Endometrial microvascular endothelial cells (primary cell): Measurements from ENCODE around the gene OLA1. TPM values are rescaled to one million over a fixed set of nuclear protein-coding genes. Genes with fewer than 3 reads are reported as not detected.

ENCODE experiments used
- in situ Hi-C: cut with HindIII; loops from 2 replicates; pipeline ENCODE4 v1.10.0; 2017; ENCODE audit warnings: low sequenced_read_pairs, low pct_unique_long_range_greater_than_20kb; ENCODE audit errors: inconsistent ontology term
- total RNA-seq: library from RNA; depleted of rRNA; stranded (reverse); fragments of >200 nt; gene quantifications from one replicate; pipeline ENCODE4 v1.2.3, GENCODE V29; 2015; ENCODE audit errors: inconsistent ontology term

Gene OLA1
- total RNA-seq, 1 donor from 2014 or later = 155 TPM

DNA sequence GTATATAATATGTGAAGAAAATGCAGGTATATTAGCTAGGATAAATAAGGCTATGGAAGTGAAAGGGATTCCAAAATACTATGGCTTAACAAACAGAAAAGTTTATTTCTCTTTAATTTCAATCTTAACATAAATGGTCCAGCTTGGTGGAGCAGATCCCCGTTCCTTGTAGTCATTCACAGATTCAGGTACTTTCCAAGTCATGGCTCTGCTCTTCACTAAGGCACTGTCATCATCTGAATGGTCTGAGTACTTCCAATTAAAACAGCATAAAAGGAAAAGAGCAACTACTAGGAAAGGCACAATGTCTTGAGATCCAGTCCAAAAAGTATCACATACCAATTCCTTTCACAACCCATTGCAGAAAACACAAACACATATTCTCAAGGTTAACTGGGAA, 63.4 kb downstream of the OLA1 start:
- in situ Hi-C loops = no loop called here

DNA sequence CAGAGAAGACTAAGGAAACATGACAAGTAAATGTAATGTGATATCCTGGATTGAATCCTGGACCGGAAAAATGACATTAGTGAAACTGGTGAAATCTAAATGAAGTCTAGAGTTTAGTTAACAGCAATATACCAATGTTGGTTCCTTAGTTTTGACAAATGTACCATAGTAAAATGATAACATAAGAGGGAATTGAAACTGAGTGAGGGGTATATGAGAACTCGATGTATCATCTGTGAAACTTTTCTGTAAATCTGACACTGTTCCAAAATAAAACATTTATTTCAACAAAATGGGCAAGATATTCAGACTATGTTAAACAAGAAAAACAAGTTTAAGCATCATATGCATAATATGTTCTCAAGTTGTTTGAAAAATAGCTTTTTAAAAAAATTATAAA, 63.8 kb downstream of the OLA1 start:
- in situ Hi-C loops = no loop called here

DNA sequence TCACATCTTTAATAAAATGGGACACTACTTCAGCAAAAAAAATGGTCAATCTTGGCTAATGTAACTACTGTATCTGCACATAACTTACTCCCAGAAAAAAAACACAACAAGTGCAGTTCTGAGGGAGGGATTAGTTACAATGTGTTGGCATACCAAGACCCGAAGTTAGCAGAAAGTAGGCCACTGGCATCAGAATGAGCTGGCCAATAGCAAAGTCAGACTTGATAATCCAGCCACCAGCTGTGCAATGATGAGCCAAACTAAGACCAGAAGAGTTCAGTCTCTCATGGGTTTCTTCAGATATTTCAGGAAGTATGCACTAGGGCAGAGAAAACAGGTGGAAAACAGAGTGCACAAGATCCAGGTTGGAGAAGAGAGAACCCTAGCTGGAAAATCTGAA, 65.3 kb downstream of the OLA1 start:
- in situ Hi-C loops = no loop called here

DNA sequence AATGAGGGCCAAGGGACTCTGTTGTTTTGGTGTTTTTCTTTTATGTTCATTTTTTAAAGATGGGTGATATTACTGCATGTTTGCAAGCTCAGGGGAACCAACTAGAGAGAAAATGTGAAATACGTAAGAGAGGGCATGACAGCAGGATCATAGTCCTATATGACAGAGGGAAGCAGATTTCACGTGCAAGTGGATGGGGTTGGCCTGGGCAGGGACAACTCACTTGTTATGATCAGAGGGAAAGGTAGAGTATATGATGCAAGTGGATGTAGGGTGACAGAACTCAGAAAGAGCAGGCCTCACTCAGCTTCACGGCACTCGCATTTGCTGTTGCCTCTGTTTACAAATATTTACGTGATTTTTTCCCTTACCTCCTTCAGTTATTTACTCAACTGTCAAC, 67.0 kb downstream of the OLA1 start:
- in situ Hi-C loops = no loop called here

DNA sequence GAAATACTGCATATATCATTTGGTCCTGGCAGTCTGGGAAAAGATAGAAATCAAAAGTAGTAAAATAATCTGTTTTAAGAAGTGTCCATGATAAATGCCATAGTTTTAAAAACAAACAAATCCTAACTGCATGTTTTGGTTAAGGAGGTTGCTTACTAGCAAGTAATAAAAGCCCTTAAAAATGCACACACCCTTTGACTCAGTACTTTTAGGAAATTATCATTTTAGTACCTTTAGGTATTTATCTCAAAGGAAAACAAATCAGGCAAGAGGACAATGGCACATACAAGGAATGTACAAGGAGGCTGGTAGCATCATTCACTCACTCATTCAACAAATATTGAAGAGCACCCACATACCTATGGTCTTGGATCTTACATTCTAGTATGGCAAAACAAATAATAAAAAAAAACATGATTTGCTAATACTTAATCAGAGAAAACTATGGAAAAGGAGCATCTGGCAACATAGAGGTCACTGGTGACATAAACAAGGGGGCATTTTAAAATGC, 67.6 kb downstream of the OLA1 start:
- in situ Hi-C loops = no loop called here

DNA sequence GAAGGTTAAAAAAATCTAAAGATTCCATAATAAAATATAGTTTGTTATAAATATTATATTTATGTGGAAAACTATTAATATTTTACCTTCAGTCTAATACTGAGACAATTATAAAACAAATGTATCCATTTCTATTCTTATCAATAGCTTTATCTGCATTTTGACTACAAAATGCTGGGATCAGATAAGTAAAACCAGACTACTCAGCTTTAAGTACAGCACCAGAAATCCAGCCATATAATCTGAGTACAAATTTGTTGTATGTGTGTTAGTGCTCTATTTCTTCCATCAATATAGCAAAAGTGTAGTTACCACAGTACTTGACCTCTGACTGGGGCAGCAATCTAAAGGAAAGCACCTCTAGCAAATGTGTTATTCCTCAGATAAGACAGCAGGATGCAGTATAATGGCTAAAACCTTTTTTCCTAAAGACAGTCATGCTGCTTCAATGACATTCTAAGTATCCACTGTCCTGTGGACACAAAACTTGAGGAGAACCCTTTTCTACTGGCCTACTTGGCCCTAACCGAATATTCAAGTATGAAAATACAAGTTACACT, 68.1 kb downstream of the OLA1 start:
- in situ Hi-C loops = no loop called here

DNA sequence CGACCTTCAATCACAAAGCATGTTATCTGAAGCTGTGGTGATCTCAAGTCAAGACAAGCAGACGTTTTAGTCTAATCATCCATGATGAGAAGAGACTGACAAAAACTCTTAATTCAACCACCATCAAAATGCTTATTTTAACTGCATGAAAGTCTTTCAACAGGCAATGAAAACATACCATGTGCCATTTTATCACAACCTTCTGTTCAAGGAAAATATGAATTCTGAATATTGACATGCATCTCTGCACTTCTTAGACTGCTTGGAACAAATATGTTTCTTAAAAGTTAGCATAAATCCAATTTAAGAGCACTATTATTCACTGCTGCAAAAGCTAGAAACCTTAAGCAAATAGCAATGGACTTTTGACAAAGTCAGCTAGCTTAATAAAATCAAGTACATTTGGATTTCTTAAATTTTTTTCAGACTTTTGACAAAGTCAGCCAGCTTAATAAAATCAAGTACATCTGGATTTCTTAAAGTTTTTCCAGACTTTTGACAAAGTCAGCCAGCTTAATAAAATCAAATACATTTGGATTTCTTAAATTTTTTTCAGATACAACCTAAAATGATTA, 70.9 kb downstream of the OLA1 start:
- in situ Hi-C loops = no loop called here

DNA sequence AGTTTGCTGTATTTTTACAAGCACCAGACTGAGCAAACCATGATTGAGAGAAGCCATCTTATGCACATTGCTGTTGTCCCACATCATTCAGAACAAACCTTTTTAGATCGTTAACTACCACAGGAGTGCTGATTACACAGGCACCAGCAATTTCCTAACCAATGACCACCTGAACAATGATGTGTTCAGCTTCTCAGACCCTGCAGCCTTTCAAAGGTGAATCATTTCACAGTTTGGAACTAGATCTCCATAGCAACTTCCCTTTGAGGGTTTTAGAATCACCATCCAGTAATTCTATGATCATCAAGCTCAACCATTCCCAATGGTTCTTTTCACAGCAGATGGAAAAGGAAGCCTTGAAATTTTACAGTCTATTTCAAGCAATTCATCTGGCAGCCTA, 71.4 kb downstream of the OLA1 start:
- in situ Hi-C loops = no loop called here

DNA sequence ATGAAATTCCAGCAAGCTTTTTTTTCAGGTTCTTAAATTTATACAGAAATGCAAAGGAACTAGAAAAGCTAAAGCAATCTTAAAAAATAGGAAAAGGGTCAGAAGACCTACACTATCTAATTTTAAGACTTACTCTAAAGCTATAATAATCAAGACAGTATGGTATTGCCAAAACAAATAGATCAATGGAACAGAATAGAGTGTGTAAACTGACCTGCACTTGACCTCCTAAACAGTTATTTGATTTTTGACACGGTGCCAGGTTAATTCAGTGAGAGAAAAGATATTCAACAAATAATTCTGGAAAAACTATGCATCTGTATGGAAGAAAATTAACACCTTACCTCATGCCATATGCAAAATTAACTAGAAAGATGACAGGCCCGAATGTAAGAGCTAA, 73.6 kb downstream of the OLA1 start:
- in situ Hi-C loops = no loop called here

DNA sequence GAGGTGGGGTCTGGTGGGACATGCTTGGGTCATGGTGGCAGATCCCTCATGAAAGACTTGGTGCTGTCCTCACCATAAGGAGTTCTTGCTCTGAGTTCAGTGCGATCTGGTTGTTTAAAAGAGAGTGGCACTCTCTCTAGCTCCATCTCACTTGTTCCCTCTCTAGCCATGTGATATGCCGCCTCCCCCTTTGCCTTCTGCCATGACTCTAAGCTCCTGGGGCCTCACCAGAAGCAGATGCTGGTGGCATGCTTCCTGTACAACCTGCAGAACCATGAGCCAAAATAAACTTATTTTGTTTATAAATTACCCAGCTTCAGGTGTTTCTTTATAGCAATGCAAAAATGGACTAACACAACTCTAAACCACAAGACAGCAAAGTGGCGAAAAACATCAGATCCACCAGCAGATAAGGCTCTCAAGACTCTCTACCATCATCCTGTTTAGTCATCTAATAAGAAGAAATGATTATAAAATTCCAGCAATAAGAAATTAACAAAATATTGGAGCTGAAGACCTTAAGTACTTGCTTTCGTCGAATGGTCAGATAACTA, 75.5 kb downstream of the OLA1 start:
- in situ Hi-C loops = no loop called here

DNA sequence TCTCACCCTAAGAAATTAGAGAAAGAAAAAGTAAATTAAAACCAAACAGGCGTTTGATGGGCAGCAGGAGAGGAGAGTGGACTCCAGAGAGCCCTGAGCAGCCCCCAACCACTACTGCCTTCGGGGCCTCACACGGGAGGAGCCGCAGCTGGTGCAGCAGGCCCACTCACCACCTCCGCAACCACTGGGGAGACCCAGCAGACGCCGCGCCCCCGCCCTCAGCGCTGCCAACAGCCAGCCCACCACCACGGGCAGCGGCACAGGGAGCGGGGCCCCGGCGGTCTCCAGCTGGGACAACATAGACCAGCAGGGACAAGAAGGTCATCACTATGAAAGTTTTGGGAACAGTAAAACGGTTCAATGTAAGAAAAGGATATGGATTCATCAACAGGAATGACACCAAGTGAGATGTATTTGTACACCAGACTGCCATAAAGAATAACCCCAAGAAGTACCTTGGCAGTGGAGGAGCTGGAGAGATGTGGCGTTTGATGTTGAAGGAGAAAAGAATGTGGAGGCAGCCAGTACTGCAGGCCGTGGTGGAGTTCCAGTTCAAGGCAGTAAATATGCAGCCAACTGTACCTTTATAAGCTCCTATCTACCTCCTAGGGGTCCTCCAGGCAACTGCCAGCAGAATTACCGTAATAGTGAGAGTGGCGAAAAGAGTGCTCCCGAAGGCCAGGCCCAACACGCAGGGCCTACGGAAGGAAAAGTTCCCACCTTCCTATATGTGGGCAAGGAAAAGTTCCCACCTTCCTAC, 76.5 kb downstream of the OLA1 start:
- in situ Hi-C loops = no loop called here

DNA sequence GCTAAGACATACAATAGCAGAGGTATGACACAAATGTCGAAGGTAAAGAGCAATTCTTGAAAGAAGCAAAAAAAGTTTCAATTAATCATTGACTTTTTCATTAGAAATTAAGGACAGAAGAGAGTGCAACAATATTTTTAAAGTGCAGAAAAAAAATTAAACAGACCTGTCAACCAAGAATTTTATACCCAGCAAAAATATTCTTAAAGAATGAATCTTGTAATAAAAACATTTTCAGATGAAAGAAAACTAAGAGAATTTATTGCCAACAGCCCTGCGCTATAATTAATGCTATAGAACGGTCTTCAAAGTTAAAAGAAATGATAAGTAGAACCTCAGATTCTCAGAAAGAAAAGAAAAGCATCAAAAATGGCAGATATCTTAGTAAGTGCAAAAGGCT, 79.0 kb downstream of the OLA1 start:
- in situ Hi-C loops = no loop called here

DNA sequence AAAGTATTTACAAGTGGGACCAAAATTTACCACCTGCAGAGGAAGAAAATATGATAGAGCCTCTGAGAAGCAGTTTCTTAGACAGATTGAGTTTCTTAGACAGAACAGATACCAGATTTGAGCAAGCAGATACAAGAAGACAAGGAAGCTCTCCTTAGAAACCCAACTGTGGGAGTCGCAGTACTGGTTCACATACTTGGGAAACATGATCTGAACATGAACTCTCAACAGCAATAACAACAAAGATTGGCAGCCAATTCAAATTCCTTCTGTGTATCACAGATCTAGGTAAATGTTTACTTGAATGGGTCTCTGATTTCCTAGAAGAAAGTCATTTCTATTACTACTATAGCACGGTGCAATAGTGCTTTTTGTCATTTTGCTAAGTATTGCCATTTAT, 82.1 kb downstream of the OLA1 start:
- in situ Hi-C loops = no loop called here

DNA sequence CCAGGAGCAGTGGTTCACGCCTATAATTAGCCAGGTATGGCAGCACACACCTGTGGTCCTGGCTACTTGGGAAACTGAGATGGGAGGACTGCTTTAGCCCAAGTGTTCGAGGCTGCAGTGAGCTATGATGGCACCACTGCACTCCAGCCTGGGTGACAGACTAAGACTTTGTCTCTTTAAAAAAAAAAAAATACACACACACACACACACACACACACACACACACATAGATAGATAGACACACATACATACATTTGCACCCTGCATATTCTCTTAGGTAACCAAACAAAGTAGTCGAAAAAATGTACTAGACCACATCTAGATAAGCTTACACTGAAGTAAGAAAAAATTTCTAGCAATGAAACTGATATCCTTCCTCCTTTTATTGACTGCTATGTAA, 86.8 kb downstream of the OLA1 start:
- in situ Hi-C loops = no loop called here

DNA sequence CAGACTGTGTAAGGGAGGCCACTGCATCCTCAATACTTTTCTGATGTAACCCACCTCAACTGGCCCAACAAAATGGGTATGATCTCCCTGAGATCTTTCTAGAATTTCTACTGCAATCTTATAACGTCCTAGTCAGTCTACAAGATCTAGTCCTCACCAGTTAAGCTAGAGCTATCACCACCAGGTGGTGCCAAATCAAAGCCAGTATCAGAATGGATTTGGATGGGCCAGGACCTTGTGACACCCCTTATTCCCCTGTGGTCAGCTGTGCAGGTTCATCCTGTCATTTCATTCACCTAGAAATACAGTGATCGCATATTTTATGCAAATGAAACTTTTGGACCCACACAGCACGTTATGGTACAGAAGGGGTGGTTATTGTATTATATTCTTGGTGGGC, 90.3 kb downstream of the OLA1 start:
- in situ Hi-C loops = no loop called here

DNA sequence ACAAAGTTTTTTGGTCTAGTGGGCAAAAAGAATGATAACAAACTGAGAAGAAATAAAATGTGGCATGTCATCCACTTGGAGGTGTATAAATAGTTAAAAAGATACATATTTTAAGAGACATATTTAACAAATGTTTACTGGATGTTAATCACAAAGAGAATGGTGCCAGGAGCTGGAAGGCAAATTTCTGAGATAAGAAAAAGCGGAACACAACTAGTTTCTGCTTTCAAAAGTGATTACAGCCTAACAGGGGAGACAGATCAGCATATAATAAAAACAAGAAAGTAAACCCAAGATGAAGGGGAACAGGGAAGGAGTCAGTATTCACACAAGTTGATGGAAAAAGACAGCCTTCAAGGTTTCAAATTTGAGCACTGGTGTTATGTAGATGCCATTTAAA, 91.3 kb downstream of the OLA1 start:
- in situ Hi-C loops = no loop called here

DNA sequence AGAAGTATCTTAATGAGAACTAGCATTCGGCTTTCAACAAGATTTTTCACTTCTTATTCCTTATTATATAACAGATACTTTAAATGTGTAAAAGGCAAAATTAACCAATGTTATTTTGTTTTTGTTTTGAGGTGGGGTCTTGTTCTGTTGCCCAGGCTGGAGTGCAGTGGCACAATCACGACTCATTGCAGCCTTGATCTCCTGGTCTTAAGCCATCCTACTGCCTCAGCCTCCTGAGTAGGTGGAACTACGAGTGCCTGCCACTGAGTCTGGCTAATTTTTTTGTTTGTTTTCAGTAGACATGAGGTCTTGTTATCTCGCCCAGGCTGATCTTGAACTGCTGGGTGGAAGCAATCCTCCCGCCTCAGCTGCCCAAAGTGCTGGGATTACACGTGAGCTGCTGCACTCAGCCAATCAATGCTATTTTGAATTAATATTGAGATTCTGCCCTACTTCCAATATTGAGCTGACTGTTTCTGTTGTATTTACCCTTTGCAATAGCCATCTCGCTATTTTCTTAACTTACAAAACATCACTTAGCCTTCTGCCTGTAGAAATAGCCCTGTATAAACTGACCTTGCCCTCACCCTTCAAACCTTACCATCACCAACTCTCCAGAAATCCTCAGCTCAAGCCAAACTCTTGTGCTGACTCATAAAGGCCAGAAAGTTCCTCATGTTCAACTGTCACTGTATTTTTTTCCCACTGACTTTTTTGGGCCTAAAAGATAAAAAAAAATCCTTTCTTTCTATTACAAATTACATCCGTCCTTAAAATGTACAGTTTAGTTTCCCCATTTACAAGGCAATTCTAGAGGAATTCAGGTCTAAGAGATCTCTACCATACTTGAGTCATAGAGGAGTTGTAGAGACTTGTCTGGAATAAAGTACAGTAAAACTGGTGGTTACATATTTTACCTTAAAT, 94.3 kb downstream of the OLA1 start:
- in situ Hi-C loops = no loop called here

DNA sequence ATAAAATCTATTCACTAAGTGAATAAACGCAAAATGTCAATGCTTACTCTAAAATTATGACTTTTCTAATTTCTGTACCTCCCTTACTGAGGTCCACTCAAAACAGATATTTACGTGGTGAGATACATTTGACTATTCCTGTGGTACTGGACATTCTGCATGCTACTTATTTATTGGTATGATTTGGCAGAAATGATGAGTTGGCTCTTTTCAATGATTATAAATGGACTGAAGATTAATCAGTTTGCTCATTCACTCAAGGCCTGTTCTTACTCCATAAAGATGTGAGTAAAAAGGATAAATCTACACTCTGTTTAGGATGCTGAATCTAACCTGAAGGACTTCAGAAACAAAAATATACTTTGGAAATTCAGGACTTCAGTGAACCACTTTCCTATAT, 98.8 kb downstream of the OLA1 start:
- in situ Hi-C loops = no loop called here

DNA sequence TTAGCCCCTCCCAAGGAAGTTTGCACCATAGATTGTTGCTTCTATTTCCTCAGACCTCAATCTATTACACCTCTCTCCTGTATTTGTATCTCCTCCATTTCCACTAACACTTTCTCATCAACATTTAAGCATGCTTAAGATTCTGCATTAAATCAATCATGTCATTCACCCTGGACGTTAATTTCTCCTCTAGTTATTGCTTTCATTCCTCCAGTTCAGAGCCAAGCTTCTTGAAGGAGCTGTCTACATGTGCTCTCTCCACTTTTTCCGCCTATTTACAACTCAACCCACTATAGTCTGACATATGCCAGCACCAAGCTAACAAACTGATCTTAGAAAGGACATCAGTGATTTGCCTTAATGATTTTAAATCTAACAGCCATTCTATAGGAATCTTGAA, 99.5 kb downstream of the OLA1 start:
- in situ Hi-C loops = no loop called here
